ENCODE data around the gene CAPZB.

CAPZB gene

DNA sequence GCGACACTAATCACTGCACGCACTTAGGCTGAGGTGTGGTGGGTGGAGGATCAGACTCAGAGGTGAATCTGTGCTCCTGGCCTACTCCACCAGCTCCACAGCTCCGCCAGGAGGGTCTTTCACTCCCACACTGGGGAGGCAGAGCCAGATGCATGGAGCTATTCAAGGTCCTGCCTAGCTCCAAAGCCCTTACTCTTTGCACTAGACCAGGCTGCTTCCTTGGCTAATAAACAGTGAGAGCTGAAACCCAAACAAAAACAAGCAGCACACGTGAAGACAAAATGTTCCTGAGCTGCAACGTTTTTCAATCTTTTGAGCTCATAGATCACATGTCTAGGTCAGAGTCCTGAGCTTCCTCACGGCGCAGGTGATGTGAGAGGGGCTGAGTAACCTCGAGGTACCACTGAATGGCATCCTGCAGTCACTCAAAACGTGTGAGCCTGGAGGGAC, 19.2 kb downstream of the CAPZB start:
- Histone ChIP-seq H3K27ac (no peak overlapping the region), H3K9me3 (no peaks in the 10 kb centered on the region), H3K27me3 (no peaks in the 10 kb centered on the region), H3K36me3 (peaks cover 15% of the 10 kb centered on the region), H3K4me3 (ENCODE audit: low read depth in 1 of 2, low read length in 1 of 2) (no peak overlapping the region), H3K4me1 (ENCODE audit: control insufficient read depth in 1 of 2, insufficient read depth in 1 of 2, low read depth in 1 of 2, low read length in 1 of 2) (peaks cover 75% of the 10 kb centered on the region in 2 experiments)
- TF ChIP-seq, protein P1, sequence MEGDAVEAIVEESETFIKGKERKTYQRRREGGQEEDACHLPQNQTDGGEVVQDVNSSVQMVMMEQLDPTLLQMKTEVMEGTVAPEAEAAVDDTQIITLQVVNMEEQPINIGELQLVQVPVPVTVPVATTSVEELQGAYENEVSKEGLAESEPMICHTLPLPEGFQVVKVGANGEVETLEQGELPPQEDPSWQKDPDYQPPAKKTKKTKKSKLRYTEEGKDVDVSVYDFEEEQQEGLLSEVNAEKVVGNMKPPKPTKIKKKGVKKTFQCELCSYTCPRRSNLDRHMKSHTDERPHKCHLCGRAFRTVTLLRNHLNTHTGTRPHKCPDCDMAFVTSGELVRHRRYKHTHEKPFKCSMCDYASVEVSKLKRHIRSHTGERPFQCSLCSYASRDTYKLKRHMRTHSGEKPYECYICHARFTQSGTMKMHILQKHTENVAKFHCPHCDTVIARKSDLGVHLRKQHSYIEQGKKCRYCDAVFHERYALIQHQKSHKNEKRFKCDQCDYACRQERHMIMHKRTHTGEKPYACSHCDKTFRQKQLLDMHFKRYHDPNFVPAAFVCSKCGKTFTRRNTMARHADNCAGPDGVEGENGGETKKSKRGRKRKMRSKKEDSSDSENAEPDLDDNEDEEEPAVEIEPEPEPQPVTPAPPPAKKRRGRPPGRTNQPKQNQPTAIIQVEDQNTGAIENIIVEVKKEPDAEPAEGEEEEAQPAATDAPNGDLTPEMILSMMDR (IDR thresholded peaks at IDR 0.05): no peak

DNA sequence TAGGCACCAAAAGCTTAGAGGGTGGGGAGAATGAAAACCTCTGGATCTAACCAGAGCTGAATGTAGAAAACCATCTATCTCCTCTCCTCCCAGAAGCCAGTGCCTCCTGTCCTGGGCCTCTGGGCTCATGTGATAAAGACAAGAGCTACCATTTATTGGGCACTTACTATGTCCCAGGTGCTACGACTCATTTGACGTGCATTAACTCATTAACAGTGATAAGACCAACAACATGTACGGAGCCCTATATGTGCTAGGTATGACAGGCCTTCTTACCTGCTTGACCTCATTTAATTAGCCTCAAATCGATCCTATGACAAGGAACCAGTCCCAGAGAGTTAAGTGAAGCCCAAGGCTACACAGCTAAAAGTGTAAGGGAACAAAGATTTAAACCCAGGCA, 19.7 kb downstream of the CAPZB start:
- Histone ChIP-seq H3K9me3 (no peaks in the 10 kb centered on the region), H3K4me3 (ENCODE audit: low read depth in 1 of 2, low read length in 1 of 2) (no peak overlapping the region), H3K4me1 (ENCODE audit: control insufficient read depth in 1 of 2, insufficient read depth in 1 of 2, low read depth in 1 of 2, low read length in 1 of 2) (peaks cover 70 to 77% of the 10 kb centered on the region in 2 experiments), H3K27ac (no peak overlapping the region), H3K36me3 (peaks cover 15% of the 10 kb centered on the region), H3K27me3 (no peaks in the 10 kb centered on the region)
- TF ChIP-seq, protein P1 (IDR thresholded peaks at IDR 0.05): no peak

DNA sequence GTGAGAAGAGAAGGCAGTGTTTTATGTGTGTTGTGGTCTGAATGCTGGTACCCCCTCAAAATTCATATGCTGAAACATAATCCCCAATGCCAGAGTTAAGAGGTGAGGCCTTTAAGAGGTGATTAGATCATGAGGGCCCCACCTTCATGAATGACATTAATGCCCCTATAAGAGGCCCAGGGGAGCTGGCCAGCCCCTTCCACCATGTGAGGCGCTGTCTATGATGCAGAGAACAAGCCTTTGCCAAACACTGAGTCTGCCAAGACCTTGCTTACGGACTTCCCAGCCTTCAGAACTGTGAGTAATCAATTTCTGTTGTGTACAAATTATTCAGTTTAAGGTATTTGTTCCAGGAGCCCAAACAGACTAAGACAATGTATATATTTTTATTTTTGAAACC, 20.2 kb downstream of the CAPZB start:
- H3K4me1 ChIP-seq (ENCODE audit: control insufficient read depth in 1 of 2, insufficient read depth in 1 of 2, low read depth in 1 of 2, low read length in 1 of 2): peaks cover 64 to 72% of the 10 kb centered on the region in 2 experiments
- H3K27ac ChIP-seq: peak overlapping the region; percentile 36
- TF ChIP-seq, protein P1 (IDR thresholded peaks at IDR 0.05): no peak
- H3K9me3 ChIP-seq: no peaks in the 10 kb centered on the region
- no peaks in the 10 kb centered on the region for H3K27me3 ChIP-seq
- no peak overlapping the region for H3K4me3 ChIP-seq (ENCODE audit: low read depth in 1 of 2, low read length in 1 of 2)
- peaks cover 15% of the 10 kb centered on the region for H3K36me3 ChIP-seq

DNA sequence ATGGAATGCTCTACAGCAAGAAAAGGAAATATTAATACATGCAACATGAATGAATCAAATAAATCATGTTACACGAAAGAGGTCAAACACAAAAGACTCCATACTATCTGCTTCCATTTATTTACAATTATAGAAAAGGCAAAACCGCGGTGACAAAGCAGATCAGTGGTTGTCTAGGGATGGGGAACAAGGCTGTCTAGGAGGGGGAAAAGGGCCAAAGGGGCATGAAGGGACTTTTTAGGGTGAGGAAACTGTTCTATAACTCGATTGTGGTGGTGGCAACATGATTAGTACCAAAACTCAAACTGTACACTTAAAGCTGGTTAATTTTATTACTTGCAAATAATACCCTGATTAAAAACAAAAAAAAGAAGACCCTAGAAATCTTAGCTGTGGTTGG, 20.6 kb downstream of the CAPZB start:
- peak overlapping the region; percentile 36 for H3K27ac ChIP-seq
- H3K4me1 ChIP-seq (ENCODE audit: control insufficient read depth in 1 of 2, insufficient read depth in 1 of 2, low read depth in 1 of 2, low read length in 1 of 2): peaks cover 63 to 70% of the 10 kb centered on the region in 2 experiments

DNA sequence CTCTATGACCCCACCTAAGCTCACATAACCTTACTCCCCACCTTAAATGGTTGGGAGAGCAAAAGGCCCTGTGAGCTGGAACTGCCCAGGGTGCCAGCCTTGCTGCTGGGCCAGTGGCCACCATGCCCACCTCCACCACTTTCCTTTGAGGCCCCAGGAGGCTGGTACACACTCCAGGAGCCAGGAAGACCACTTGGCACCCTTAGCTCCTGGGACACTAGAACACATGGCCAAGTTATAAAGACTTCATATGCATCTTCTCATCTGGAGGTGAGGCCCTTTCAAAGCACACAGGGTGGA, 21.9 kb downstream of the CAPZB start:
- peak overlapping the region; percentile 80 for H3K27ac ChIP-seq
- peaks cover 15% of the 10 kb centered on the region for H3K36me3 ChIP-seq
- TF ChIP-seq, protein P1 (IDR thresholded peaks at IDR 0.05): no peak
- H3K9me3 ChIP-seq: no peaks in the 10 kb centered on the region
- H3K4me1 ChIP-seq (ENCODE audit: control insufficient read depth in 1 of 2, insufficient read depth in 1 of 2, low read depth in 1 of 2, low read length in 1 of 2): peaks cover 63 to 70% of the 10 kb centered on the region in 2 experiments
- H3K27me3 ChIP-seq: no peaks in the 10 kb centered on the region
- H3K4me3 ChIP-seq (ENCODE audit: low read depth in 1 of 2, low read length in 1 of 2): no peak overlapping the region

More for the DNA sequence above, 20.6 kb downstream of the CAPZB start:
- H3K4me3 ChIP-seq (ENCODE audit: low read depth in 1 of 2, low read length in 1 of 2): no peak overlapping the region
- TF ChIP-seq, protein P1 (IDR thresholded peaks at IDR 0.05): no peak
- peaks cover 15% of the 10 kb centered on the region for H3K36me3 ChIP-seq
- no peaks in the 10 kb centered on the region for H3K27me3 ChIP-seq
- H3K9me3 ChIP-seq: no peaks in the 10 kb centered on the region

All from neutrophil (primary cell).